DOHH2 (cell line): ENCODE measurements around the gene FBLN1.

ENCODE experiments used
- H3F3A ChIP-seq: fragments of 200-600 bp; sonication (generic), shearing (Covaris generic); 2 replicates; pipeline ENCODE4 v1.6.0; 2016; ENCODE audit warnings: antibody characterized with exemption, mild to moderate bottlenecking; ENCODE audit not compliant: control insufficient read depth, insufficient read depth
- H3K27ac ChIP-seq: fragments of 200-600 bp; sonication (generic); 2 replicates; pipeline ENCODE4 v1.5.1; 2014; ENCODE audit warnings: low read depth, mild to moderate bottlenecking, low read length, moderate library complexity
- H3K27me3 ChIP-seq: fragments of 200-600 bp; sonication (generic); 2 replicates; pipeline ENCODE4 v1.6.1; 2014; ENCODE audit warnings: mild to moderate bottlenecking, low read length, mixed read lengths; ENCODE audit not compliant: control insufficient read depth
- H3K36me3 ChIP-seq: fragments of 200-600 bp; sonication (generic); 2 replicates; pipeline ENCODE4 v1.6.1; 2014; ENCODE audit warnings: mild to moderate bottlenecking, low read length, moderate library complexity, mixed read lengths; ENCODE audit not compliant: control insufficient read depth
- H3K4me1 ChIP-seq: fragments of 200-600 bp; sonication (generic); 2 replicates; pipeline ENCODE4 v1.6.1; 2014; ENCODE audit warnings: mild to moderate bottlenecking, low read length, mixed read lengths; ENCODE audit not compliant: control insufficient read depth
- H3K4me2 ChIP-seq: fragments of 200-600 bp; sonication (generic); 2 replicates; pipeline ENCODE4 v1.6.0; 2014; ENCODE audit warnings: mild to moderate bottlenecking, low read length, moderate library complexity
- H3K4me3 ChIP-seq: fragments of 200-600 bp; sonication (generic); 2 replicates; pipeline ENCODE4 v1.5.1; 2014; ENCODE audit warnings: mild to moderate bottlenecking, low read length, mixed read lengths
- H3K79me2 ChIP-seq: fragments of 200-600 bp; sonication (generic); 2 replicates; pipeline ENCODE4 v1.6.1; 2014; ENCODE audit warnings: mild to moderate bottlenecking, low read length, mixed read lengths; ENCODE audit not compliant: control insufficient read depth
- H3K9me2 ChIP-seq: fragments of 200-600 bp; sonication (generic); replicated peaks from 2 replicates; pipeline ENCODE4 v1.6.1; 2014; ENCODE audit warnings: mild to moderate bottlenecking, low read length, mixed read lengths; ENCODE audit not compliant: control insufficient read depth
- H3K9me3 ChIP-seq: fragments of 200-600 bp; sonication (generic); 2 replicates; pipeline ENCODE4 v1.6.1; 2014; ENCODE audit warnings: antibody characterized with exemption, low read length, mixed read lengths; ENCODE audit not compliant: control insufficient read depth, insufficient read depth
- H4K20me1 ChIP-seq: fragments of 200-600 bp; sonication (generic); 2 replicates; pipeline ENCODE4 v1.6.0; 2014; ENCODE audit warnings: low read depth, mild to moderate bottlenecking, antibody characterized with exemption, low read length, moderate library complexity; ENCODE audit not compliant: control insufficient read depth, insufficient read depth
- EZH2phosphoT487 ChIP-seq: fragments of 200-600 bp; sonication (generic); IDR thresholded peaks from 2 replicates; pipeline ENCODE4 v1.6.1; 2017; ENCODE audit warnings: borderline replicate concordance, mild to moderate bottlenecking, antibody characterized with exemption, low read length, moderate library complexity, mixed read lengths
- TF ChIP-seq, protein P1 (sequence below): fragments of 200-600 bp; sonication (generic); IDR thresholded peaks from one replicate; pipeline ENCODE4 v1.5.1; 2014; ENCODE audit warnings: antibody characterized with exemption, mild to moderate bottlenecking, low read depth, low read length; ENCODE audit not compliant: poor library complexity, severe bottlenecking

The FBLN1 gene

DNA sequence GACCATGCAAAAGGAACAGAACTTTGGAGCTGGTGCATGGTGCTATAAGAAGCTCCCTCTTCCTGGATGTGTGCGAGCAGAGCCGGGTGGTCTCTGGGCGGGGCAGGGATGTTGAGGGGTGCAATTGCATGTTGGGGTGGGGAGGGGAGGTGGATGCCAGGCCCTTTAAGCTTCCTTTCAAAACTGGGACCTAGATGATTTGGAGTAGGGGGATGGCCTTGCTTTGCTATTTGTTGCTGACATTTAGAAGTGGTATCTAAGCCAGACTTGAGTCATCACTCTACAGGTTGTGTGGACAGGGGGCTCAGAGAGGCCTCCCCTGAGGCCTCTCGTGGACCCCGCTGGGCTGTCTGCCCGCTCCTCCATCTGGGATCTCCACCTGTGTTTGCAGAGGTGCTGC lies 24.8 kb downstream of the FBLN1 start:
- Histone ChIP-seq H4K20me1 (no peaks in the 10 kb centered on the region), H3K4me3 (no peak overlapping the region), H3K36me3 (no peaks in the 10 kb centered on the region), H3F3A (no peaks in the 10 kb centered on the region), H3K4me1 (no peaks in the 10 kb centered on the region), H3K4me2 (no peak overlapping the region), H3K9me2 (no peaks in the 10 kb centered on the region), H3K79me2 (no peaks in the 10 kb centered on the region), H3K27ac (no peak overlapping the region), H3K27me3 (peaks cover 12% of the 10 kb centered on the region), H3K9me3 (no peaks in the 10 kb centered on the region)
- no peak for TF ChIP-seq EZH2phosphoT487
- TF ChIP-seq, protein P1, sequence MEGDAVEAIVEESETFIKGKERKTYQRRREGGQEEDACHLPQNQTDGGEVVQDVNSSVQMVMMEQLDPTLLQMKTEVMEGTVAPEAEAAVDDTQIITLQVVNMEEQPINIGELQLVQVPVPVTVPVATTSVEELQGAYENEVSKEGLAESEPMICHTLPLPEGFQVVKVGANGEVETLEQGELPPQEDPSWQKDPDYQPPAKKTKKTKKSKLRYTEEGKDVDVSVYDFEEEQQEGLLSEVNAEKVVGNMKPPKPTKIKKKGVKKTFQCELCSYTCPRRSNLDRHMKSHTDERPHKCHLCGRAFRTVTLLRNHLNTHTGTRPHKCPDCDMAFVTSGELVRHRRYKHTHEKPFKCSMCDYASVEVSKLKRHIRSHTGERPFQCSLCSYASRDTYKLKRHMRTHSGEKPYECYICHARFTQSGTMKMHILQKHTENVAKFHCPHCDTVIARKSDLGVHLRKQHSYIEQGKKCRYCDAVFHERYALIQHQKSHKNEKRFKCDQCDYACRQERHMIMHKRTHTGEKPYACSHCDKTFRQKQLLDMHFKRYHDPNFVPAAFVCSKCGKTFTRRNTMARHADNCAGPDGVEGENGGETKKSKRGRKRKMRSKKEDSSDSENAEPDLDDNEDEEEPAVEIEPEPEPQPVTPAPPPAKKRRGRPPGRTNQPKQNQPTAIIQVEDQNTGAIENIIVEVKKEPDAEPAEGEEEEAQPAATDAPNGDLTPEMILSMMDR = no peak

DNA sequence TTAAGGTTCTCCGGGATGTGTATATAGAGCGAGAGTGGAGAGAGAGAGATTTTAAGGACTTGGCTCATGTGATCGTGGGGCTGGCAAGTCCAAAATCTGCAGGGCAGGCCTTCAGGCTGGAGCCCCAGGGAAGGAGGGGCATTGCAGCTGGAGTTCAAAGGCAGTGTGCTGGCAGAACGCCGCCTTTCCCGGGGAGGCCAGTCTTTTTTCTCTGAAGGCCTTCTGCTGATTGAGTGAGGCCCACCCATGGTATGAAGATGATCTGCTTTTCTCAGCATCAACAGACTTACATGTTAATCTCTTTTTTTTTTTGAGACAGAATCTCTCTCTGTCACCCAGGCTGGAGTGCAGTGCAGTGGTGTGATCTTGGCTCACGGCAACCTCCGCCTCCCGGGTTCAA lies 25.4 kb downstream of the FBLN1 start:
- no peak overlapping the region for H3K4me2 ChIP-seq
- H4K20me1 ChIP-seq = no peaks in the 10 kb centered on the region
- H3K27ac ChIP-seq = no peak overlapping the region
- TF ChIP-seq EZH2phosphoT487 = no peak
- TF ChIP-seq, protein P1 = no peak
- H3K4me3 ChIP-seq = no peak overlapping the region
- no peaks in the 10 kb centered on the region for H3K36me3 ChIP-seq
- H3F3A ChIP-seq = no peaks in the 10 kb centered on the region
- no peaks in the 10 kb centered on the region for H3K79me2 ChIP-seq
- no peaks in the 10 kb centered on the region for H3K9me2 ChIP-seq
- H3K27me3 ChIP-seq = peaks cover 12% of the 10 kb centered on the region
- H3K4me1 ChIP-seq = no peaks in the 10 kb centered on the region
- H3K9me3 ChIP-seq = no peaks in the 10 kb centered on the region

DNA sequence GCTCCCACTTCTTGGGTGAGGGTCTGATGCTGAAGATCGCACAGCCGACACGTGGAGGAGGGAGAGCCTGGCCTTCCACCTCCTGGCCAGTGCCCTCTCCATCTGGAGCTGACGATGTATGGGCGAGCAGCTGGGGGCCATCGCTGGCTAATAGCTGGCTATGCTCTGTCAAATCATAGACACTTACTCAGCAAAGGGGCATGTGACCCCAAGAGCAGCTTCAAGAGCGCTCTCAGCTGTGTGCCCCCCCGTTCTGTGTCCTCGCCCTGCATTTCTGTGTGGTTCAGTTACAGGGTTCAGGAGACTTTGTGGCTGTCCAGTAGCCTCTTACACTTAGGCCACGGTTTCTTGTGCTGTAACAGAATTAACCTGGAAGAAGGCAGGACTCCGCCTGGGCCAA lies 26.4 kb downstream of the FBLN1 start:
- no peaks in the 10 kb centered on the region for H3F3A ChIP-seq
- no peaks in the 10 kb centered on the region for H3K9me3 ChIP-seq
- no peaks in the 10 kb centered on the region for H4K20me1 ChIP-seq
- peaks cover 12% of the 10 kb centered on the region for H3K27me3 ChIP-seq
- no peaks in the 10 kb centered on the region for H3K4me1 ChIP-seq
- H3K79me2 ChIP-seq = no peaks in the 10 kb centered on the region
- H3K27ac ChIP-seq = no peak overlapping the region
- H3K9me2 ChIP-seq = no peaks in the 10 kb centered on the region
- TF ChIP-seq, protein P1 = no peak
- TF ChIP-seq EZH2phosphoT487 = no peak
- no peaks in the 10 kb centered on the region for H3K36me3 ChIP-seq
- H3K4me3 ChIP-seq = no peak overlapping the region
- H3K4me2 ChIP-seq = no peak overlapping the region
